Fibroblast of gingiva (primary cell): ENCODE data around the gene HIRIP3.
A peak's percentile ranks its signal among the peaks of the same experiment; 100 is the strongest.

ENCODE experiments used
- DNase-seq: peaks from one replicate; pipeline ENCODE4 v3.0.0-alpha.2; 2011; ENCODE audit warnings: low read depth

The HIRIP3 gene

DNA sequence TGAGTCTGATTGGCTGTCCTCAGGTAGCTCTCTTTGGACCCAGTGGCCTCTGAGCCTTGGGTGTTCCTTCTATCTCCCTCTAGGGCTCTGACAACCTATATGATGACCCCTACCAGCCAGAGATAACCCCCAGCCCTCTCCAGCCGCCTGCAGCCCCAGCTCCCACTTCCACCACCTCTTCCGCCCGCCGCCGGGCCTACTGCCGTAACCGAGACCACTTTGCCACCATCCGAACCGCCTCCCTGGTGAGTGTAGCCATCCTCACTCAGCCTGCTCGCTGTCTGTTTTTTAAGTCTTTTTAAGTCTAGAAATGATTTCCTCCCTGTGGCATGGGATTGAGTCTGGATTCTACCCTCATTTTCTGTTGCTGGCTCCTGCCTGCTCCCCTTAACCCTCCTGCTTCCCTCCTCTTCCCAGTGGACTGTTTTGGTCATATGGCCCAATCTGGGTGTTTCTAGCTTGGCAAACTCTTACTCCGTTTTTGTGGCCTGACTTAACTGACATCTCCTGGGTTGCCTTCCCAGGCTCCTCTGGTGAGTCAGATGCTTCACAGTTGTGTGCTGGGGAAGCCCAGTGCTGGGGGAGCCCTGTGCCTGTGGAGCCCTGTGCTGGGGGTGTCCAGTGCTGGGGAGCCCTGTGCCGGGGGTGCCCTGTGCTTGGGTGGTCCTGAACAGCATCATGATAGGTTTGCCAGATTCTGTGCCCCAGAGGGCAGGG lies 11.8 kb downstream of the HIRIP3 start:
- DNase-seq: no peak

DNA sequence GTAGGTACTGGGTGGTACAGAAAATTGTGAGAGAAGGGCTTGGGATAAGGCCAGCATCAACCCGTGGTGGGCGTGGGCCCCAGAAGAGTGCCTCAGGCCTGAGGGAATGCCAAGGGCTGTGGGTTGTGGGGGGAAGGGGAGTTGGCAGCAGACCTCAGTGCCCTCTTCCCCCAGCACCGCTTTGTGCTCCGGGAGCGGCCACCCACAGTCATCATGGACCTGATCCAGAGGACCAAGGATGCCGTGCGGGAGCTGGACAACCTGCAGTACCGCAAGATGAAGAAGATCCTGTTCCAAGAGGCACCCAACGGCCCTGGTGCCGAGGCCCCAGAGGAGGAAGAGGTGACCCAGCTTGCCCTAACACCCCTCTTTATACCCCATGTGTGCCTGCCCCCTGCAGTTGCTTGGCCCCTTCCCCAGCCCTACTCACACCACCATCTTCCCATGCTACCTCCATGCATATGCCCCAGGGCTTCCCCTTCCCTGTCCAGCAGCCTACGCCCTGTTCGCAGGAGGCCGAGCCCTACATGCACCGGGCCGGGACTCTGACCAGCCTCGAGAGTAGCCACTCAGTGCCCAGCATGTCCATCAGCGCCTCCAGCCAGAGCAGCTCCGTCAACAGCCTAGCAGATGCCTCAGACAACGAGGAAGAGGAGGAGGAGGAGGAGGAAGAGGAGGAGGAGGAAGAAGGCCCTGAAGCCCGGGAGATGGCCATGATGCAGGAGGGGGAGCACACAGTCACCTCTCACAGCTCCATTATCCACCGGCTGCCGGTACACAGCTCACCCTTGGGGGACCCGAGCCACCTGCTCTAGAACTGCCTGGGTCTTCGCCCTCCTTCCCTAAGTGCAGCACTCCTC lies 12.6 kb downstream of the HIRIP3 start:
- no peak for DNase-seq

DNA sequence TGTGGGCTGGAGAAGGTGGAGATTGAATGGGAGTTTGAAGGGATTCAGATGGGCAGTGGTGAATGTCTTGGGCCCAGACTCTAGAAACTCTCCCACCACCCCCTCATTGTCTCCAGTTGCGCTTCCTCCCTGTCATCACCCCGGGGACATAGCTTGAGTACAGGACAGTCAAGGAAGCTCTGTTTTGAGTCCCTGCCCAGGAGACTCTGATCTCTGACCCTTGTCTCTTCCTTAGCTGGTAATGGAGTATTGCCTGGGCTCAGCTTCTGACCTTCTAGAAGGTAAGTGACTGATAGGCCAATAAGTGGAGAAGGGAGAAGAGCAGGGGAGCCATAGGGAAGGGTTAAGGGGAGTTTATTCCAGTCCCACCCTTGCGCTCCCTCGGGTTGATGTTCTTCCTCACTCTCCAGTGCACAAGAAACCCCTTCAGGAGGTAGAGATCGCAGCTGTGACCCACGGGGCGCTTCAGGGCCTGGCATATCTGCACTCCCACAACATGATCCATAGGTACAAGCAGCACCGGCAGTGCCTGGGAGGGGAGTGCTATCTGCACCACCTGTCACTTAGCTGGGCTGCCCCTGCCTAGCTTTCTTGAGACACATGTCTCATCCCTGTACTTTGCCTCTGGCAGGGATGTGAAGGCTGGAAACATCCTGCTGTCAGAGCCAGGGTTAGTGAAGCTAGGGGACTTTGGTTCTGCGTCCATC lies 16.7 kb downstream of the HIRIP3 start:
- DNase-seq: no peak

DNA sequence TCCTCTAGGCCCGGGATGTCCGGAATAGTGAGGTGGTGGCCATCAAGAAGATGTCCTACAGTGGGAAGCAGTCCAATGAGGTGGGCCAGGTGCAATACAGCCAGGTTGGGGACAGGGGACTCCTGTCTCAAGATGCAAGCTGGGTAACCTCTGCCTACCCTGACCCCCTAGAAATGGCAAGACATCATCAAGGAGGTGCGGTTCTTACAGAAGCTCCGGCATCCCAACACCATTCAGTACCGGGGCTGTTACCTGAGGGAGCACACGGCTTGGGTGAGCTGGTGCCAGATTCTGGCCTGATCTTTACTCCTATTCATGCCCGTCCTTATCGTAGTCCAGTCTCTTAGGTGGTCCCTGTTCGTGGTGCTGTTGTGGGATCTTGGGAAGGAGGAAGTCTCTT lies 17.3 kb downstream of the HIRIP3 start:
- no peak for DNase-seq

DNA sequence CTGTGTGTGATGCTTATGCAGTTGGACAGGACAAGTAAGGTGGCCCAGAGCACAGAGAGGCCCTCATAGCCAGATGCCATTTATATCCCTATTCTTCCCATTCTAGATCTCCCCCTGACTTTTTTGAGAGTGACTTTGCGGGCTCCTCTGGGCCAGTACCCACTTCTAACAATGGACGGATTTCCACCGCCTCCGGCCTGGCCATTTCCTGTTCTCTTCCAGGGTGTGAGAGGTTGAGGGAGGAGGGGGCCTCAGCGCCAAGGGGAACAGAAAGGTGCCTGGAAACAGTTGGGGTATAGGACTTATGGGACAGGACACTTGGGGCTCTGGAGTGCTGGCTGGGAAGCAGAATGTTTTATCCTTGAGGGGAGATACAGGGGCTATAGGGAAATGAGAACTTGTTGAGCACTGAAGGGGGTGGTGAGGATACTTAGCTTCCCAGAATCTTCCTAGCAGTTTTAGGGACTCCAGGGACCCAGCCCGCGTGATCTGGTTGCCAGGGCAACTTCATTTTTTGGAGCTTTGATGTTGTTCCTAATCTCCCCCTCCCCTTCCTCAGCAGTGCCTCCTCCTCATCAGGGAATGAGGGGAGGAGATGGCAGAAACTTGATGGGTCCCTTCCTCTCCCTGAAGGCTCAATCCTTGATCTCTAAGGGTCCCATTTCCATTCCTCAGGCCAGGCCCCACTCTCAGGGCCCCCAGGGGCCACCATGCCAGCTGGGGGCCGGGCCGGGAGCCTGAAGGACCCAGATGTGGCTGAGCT lies 18.2 kb downstream of the HIRIP3 start:
- DNase-seq: no peak

DNA sequence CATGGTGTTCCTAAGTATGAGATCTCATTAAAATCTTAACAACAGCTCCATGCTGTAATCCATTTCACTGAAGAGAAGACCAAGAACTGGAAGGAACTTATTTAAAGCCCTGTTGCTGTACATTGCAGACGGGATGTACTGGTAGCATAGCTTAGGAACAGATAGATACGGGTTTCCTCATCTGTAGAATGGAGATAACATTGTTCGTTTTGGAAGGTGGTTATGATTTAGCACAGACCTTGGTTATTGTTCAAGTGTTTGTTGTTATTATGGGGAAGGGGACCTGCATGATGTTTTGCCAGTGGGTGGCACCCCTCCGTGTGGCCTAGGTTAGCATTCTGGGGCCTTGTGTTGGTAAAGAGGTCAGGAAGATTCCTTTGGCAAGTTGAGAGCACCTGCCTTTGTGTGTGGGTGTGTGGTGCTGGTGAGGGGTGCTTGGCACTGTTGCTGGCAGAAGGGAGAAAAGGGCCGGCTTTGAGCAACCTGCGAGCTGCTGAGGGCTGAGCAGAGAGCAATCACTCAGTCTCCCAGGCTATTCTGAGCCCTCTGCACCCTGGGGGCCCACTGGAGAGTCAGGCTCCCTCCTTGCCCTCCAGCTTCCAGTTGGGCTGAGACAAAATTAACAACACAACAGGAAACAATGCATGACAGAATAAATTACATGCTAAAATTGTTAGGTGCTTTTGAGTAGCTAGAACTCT lies 19.5 kb downstream of the HIRIP3 start:
- no peak for DNase-seq

DNA sequence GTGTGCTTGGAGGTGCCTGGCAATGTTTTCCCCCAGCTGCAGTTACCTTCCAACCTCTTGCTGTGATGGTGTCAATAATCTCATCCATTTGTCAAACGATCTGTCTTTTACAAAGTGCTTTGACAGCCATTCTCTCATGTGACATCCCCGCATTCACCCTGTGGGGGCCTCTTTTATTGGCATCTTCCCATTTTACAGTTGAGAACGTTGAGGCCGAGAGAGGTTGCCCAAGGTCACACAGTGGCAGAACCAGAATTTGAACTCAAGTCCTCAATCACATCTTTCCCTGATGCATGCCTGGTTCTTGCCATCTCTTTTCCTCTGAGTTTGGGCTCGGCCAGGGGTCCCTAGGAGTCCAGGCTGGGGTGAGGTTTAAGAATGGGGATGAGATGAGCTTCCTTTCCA lies 20.3 kb downstream of the HIRIP3 start:
- DNase-seq: no peak

DNA sequence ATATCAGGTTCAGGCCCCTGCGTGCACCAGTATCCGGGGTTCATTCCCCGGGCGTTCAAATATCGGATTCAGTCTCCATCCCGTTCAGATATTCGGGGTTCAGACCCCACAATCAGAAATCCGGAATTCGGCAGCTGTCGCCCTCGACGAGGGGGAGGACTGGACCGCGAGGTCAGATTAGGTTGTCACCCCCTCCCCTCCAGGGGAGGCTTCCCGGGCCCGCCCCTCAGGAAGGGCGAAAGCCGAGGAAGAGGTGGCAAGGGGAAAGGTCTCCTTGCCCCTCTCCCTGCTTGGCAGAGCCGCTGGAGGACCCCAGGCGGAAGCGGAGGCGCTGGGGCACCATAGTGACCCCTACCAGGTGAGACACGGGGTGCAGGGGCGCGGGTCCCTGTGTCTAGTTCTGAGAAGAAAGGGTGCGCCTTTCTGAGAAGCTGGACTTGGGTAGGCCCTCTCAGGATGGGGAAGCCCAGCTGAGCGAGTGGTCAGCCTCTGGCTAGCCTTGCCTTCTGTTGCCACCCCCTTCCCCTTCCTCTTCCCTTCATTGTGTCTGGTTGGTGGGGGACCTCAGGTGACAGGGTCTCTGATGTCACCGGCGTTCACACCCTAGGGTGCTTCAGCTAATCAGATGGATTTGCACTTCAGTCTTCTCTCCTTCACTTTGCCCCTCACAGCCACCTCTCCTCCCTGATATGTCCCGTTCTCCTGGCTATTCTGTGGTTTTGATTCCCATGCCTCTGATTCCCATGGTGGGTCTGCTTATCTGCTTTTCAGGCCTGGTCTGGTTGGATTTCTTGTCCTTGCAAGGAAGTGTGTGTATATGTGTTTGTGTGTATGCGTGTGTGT lies 20.9 kb downstream of the HIRIP3 start:
- no peak for DNase-seq

DNA sequence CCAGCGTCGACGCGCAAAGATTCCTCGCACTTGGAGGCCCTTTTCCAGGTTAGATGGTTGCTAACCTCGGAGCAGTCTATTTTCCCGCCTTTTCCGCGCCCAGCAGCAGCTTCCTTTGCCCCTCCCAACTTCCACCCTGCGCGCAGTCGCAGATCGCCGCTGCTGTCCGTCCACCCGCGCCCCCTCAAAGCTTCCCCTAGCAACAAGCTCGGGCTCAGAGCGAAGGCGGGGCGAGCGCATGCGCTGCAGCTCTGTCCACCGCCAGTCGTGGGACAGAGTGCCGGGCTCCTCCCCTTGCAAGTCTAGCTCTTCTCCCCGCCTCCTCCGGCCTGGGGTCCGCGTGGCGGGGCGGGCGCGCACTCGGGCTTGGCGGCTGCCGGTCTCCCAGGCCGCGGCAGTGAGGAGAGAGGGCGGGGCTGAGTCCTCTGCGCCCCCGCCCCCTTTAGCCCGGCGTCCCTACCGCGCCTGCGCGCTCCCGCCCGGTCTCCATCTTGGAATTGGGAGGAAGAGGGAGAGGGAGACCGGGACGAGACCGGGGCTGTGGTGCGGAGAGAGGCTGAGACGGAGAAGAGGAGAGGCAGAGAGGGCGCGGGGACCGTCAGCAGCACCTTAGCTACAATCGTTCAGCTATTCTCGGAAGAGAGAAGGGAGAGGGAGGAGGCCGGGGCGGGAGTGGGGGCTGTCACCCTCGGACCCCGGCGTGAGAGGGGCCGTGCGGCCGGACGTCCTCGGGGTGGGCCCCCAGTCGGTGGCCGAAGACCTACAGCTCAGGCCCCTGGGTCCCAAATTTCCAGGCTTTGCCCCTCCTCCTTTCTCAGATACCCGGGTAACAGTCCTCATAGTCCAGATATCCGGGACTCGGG lies 21.8 kb downstream of the HIRIP3 start, which contains the start of gene TAOK2:
Gene TAOK2, plus strand, starts transcription at position 485 of the 863 bp plus-strand sequence. CDS start 3,905 bp downstream, outside the sequence.
- DNase-seq: peak; percentile 99

DNA sequence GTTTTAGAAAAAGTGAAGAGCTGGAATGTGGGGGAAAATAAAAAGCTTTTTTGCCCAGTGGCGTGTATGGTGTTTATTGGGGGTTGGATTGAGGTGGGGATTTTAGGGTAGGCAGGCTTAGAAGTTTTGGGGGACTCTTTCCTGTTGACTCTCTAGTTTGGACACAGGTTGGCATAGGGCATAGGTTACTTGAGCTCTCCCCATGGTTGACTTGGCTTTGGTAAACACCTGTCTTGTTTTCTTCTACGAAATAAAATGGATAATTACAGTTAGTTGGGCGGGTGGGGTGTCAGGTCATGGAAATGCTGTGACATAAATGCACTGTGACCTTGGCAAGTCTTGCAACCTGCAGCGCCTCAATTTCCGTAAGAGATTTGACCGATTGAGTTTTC lies 22.4 kb downstream of the HIRIP3 start:
- no peak for DNase-seq

DNA sequence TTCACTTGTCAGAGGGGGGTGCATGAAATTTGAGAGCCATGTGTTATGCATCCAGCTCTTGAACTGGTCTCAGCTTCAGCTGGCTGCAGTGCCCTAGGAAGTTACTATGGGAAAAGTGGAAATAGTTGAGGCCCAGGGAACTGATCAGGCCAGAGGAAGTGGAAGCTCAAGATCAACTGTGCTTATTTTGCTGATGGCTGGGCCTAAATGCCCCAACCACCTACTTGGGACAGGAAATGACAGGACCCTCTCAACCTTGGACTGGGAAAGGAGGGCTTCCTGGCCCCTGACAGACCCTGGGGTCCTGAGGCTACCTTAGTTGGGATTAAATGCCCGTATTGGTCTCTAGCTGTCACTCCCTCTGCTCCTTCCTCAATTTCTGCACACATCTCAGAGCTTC lies 22.9 kb downstream of the HIRIP3 start:
- no peak for DNase-seq

DNA sequence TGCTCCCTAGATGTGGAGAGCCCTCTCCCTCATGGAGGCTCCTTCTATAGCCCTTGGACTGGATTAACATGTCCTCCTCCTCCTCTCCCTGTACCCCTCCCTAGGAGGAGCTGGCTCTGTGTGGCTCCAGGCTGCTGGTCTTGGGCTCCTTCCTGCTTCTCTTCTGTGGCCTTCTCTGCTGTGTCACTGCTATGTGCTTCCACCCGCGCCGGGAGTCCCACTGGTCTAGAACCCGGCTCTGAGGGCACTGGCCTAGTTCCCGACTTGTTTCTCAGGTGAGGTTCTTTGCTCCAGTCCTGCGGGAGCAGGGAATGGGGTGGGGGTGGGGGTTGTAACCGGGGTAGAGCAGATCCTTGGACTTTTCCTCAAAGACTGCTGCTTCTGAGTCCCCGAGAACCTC lies 24.1 kb downstream of the HIRIP3 start:
- DNase-seq: no peak

DNA sequence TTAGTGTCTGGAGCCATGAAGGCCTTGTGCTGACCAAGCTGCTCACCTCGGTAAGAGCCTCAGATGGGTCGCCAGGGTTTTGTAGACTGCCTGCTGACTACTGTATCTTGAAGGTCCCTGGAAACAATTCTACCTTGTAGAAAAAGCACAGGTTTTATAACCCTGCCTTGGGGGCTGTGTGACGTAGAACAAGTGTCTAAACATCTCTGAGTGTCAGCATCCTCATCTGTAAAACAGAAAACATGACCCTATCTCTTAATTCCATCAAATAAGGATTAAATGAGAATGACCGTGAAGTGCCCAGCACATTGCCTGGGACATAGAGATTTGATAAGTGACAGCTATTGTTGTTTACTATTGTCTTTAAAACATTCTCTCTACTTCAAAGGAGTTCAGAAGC lies 27.2 kb downstream of the HIRIP3 start:
- no peak for DNase-seq

DNA sequence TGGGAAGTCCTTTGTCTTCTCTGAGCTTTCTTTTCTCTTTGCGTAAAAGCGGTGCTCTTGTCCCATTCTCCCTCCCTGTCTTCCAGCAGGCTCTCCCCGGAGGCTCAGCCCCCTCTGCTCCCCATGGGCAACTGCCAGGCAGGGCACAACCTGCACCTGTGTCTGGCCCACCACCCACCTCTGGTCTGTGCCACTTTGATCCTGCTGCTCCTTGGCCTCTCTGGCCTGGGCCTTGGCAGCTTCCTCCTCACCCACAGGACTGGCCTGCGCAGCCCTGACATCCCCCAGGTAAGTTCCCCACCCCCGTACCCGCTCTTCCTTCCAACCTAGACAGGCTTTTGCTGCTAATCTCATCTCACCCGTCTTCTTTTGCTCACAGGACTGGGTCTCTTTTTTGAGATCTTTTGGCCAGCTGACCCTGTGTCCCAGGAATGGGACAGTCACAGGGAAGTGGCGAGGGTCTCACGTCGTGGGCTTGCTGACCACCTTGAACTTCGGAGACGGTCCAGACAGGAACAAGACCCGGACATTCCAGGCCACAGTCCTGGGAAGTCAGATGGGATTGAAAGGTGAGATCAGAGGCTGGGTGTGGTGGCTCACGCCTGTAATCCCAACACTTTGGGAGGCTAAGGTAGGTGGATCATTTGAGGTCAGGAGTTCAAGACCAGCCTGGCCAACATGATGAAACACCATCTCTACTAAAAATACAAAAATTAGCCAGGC lies 32.2 kb downstream of the HIRIP3 start:
- DNase-seq: no peak

DNA sequence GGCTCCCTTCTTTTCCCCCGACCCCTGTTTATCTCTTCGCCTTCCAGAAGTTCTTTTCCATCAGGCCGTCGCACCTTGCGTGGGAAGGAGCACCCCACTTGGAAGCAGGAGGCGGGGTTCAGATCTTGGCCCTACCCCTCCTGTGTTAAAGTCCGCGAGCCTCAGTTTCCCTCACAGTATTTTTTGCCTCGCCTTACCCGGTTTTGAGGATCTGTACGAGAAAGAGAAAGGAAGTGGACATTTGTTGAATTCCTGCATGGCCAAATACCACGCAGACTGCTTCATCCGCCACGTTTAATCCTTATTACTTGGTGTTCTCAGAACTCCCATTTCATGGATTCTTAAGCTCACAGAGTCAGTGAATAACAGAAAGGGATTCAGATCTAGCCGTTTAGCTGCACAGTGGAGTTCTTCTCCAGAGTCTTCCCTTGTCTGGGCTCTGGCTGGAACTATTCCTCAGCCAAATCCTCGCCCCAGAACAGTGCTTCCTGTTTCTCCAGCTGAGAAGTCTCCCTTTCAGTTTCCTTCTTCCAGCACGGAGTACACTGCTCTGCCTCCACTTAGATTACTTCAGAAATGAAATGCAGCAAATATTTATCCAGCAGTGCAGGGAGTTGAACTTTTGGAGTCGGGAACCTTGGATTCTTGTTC lies 32.9 kb downstream of the HIRIP3 start:
- peak; percentile 23 for DNase-seq

DNA sequence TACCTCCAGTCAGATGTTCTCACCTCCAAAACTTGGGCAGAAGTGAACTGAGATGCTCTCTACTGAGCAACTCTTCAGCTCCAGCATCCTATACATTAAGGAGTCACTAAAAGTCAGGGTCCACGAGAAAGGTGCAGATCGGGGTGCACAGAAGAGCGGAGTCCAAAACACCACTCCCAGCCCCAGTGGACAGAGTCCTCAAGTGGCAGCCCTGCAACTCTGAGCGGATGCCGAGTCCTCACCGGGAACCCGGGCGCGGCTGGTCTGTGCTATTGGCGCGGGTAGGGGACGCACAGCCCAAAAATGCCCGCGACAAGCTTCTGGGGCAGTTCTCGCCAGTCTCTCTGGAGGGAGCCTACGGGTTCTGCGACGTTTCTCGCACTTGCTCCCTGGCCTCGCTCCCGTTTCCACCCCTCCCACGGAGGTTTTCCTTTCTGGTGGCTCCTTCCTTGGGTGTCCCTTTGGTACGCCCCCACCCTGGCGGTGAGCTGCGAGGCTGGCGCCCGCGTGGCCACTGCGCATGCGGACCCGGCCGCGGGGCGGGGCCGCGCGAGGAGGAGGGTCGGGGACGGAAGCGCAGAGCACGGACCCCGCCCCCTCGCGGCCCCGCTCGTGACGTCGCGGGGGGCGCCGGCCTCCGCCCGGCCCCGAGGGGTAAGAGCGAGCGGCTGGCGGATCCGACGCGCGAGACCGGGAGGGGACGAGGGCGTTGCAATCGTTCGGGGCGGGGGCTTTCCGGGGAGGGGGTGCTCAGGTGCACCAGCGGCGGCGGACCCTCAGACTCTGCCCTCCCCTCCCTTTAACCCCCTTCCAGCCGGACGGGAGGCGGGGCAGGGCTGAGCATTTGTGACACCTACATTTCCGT lies 33.7 kb downstream of the HIRIP3 start, which contains the start of gene TMEM219:
Gene TMEM219, plus strand, starts transcription at position 601 of the 865 bp plus-strand sequence. CDS start 1,065 bp downstream, outside the sequence.
- peak; percentile 88 for DNase-seq

DNA sequence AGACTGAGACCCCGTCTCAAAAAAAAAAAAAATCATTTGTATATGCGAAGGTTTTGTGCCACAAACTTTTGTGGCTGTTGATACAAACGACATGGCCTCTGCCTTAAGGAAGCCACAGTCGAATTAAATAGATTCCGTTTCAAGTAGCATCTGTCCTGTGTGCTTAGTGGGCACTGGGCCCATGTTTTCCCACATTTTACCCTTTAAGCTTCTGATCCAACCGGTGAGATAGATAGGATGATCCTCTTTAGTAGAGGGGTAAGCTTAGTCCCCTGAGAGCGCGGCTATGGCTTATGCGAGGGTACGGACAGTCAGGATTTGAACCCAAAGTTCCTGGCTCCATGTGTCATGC lies 34.3 kb downstream of the HIRIP3 start:
- no peak for DNase-seq
